IPS DF 6.9 (cell line): ENCODE results near the gene ADAMTS16.

ENCODE experiments used
- DNase-seq: peaks from one replicate; pipeline ENCODE4 v3.0.0-alpha.2; 2013; ENCODE audit warnings: low read depth, low spot score
- H3K27ac ChIP-seq: one replicate; pipeline ENCODE4 v1.5.1; 2013; ENCODE audit warnings: low read length, control low read depth
- H3K27me3 ChIP-seq: 2 replicates; pipeline ENCODE4 v1.6.1; 2013; ENCODE audit warnings: mild to moderate bottlenecking, low read length; ENCODE audit not compliant: control insufficient read depth, insufficient read depth
- H3K36me3 ChIP-seq: 2 replicates; pipeline ENCODE4 v1.6.1; 2013; ENCODE audit warnings: low read length; ENCODE audit not compliant: control insufficient read depth, insufficient read depth
- H3K4me1 ChIP-seq: 2 replicates; pipeline ENCODE4 v1.6.1; 2013; ENCODE audit warnings: low read length; ENCODE audit not compliant: control insufficient read depth, insufficient read depth
- H3K4me3 ChIP-seq: 2 replicates; pipeline ENCODE4 v1.5.1; 2013; ENCODE audit warnings: mild to moderate bottlenecking, low read length
- H3K9me3 ChIP-seq: 2 replicates; pipeline ENCODE4 v1.6.1; 2013; ENCODE audit warnings: low read length, inconsistent platforms; ENCODE audit not compliant: control insufficient read depth, insufficient read depth
- WGBS: extraction: QIAGEN DNeasy Blood & Tissue Kit; methylation state at CpG from one replicate; pipeline ENCODE4 v1.1.7; 2013; ENCODE audit warnings: mixed read lengths, missing lambda C conversion rate; ENCODE audit not compliant: insufficient read length, insufficient coverage; 5-methylcytosine and 5-hydroxymethylcytosine counted together

Gene ADAMTS16

DNA sequence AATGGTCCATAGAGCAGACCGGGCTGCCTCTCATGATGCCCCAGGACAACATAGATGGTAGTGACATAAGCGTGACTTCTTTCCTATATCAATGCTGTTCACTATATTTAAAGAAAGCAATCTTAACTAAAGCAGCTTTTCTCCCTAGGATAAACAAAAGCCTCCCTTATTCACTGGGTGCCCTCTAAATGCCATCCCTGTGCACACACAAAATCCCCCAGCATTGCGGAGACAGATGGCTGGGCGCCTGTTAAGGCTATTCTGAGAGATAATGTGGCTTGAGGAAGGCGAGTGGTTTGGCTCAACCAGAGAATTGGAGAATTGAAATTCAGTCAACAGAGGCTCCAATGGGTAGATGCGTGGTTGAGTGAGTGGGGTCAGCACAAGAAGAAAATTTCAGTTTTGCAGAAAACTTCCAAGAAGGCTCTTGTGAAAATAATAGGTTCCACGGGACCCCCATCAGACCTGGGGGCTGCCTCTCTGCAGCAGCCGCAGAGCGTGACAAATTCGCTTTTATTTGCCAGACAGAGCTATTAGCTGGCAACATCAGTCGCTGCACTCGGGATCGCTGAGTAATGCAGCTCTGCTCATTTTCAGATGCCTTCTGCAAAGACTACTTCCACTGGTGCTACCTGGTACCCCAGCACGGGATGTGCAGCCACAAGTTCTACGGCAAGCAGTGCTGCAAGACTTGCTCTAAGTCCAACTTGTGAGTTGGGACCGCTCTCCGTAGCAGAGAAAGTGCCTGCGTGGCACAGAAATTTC lies 178.5 kb downstream of the ADAMTS16 start:
- H3K4me3 ChIP-seq = no peak overlapping the region
- H3K36me3 ChIP-seq = no peaks in the 10 kb centered on the region
- WGBS = no CpG with 5 or more reads among the region's 18 CpGs
- no peaks in the 10 kb centered on the region for H3K4me1 ChIP-seq
- no peaks in the 10 kb centered on the region for H3K9me3 ChIP-seq
- no peak overlapping the region for H3K27ac ChIP-seq
- DNase-seq = no peak
- no peaks in the 10 kb centered on the region for H3K27me3 ChIP-seq

DNA sequence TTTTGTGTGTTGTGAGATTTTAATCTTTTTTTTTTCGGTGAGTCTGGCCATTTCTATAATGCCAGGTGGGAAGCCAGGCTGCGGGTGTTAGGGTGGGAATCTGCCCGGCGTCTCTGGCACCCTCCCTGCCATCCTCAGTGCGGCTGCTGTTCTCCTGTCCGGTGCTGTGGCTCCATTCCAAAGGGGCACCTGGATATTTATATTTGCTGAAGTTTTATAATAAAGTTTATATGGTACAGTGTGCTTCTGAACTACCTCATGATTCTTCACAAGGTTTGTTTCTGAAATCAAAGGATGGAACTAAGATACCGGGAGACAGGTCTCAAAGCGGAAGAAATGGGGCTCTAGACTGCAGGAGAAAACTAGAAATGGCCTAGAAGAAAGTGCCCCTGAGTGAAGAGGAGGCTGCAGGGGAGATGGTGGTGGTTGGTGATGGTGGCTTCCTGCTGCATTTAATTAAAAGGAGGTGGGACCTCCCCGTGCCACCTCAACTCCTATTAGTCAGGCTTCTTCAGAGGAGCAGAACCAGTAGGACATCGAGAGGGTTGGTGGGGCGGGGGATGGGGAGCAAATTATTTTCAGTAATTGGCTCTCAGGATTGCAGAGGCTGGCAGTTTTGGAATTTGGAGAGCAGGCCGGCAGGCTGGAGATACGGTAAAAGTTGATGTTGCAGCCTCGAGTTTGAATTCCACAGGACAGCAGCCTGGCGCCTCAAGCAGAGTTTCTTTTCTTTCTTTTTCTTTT lies 180.1 kb downstream of the ADAMTS16 start:
- WGBS = no CpG with 5 or more reads among the region's 15 CpGs
- Histone ChIP-seq H3K36me3 (no peaks in the 10 kb centered on the region), H3K27me3 (no peaks in the 10 kb centered on the region), H3K4me1 (no peaks in the 10 kb centered on the region), H3K9me3 (no peaks in the 10 kb centered on the region), H3K4me3 (no peak overlapping the region), H3K27ac (no peak overlapping the region)
- DNase-seq = no peak

DNA sequence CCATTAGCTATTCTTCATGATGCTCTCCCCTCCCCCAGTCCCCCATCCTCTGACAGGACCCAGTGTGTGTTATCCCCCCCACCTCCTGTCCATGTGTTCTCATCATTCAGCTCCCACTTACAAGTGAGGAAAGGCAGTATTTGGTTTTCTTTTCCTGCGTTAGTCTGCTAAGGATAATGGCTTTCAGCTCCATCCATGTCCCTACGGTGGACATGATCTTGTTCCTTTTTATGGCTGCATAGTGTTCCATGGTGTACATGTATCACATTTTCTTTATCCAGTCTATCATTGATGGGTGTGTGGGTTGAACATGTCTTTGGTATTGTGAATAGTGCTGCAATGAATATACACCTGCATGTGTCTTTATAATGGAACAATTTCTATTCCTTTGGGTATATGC lies 181.0 kb downstream of the ADAMTS16 start:
- H3K27ac ChIP-seq = no peak overlapping the region
- H3K4me3 ChIP-seq = no peak overlapping the region
- H3K4me1 ChIP-seq = peaks cover 3% of the 10 kb centered on the region; the same call in 1 of the 2 replicates
- WGBS = no CpG with 5 or more reads among the region's 2 CpGs
- H3K9me3 ChIP-seq = no peaks in the 10 kb centered on the region
- DNase-seq = no peak
- no peaks in the 10 kb centered on the region for H3K27me3 ChIP-seq
- no peaks in the 10 kb centered on the region for H3K36me3 ChIP-seq

DNA sequence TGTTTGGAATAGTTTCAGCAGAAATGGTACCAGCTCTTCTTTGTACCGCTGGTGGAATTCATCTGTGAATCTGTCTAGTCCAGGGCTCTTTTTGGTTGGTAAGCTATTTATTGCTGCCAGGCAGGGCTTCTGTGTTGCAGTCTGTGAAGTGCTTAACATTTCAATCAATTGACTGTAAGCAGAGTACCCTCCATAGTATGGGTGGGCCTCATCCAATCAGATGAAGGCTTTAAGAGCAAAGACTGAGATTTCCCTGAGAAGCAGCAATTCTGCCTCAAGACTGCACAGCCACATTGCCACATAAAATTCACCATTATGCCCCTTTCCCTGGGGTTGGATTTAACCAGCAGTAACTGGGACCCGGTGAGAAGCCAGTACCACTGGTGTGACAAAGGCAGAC lies 183.4 kb downstream of the ADAMTS16 start:
- H3K9me3 ChIP-seq = no peaks in the 10 kb centered on the region
- peaks cover 9% of the 10 kb centered on the region for H3K4me1 ChIP-seq
- no peaks in the 10 kb centered on the region for H3K27me3 ChIP-seq
- H3K36me3 ChIP-seq = no peaks in the 10 kb centered on the region
- no peak overlapping the region for H3K4me3 ChIP-seq
- no CpG with 5 or more reads among the region's 2 CpGs for WGBS
- DNase-seq = no peak
- no peak overlapping the region for H3K27ac ChIP-seq

GRCh38 chr5:5326115-5326758 lies 186.1 kb downstream of the ADAMTS16 start:
- no peak for DNase-seq
- Histone ChIP-seq H3K9me3 (no peaks in the 10 kb centered on the region), H3K27me3 (no peaks in the 10 kb centered on the region), H3K4me3 (no peak overlapping the region), H3K27ac (no peak overlapping the region), H3K4me1 (peaks cover 9% of the 10 kb centered on the region), H3K36me3 (no peaks in the 10 kb centered on the region)
- no CpG with 5 or more reads among the region's 9 CpGs for WGBS

DNA sequence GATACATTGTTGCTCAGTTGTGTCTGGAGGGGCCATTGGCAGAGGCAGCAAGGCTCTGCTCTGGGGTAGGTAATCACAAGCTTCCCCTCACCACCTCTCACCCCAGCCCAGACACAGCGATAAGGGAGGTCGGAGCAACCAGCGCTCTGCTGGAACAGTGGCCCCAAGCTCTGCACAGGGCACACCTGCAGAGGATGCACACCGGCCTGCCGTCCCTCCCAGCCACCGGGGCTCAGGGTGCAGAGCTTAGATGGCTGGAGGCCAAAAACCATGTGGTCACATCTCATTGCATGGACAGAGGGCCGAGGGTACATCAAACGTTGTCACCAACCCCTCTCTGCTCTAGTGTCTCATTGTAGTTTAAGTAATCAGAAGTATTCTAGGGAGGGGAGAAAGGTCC lies 187.0 kb downstream of the ADAMTS16 start:
- Histone ChIP-seq H3K27ac (no peak overlapping the region), H3K27me3 (no peaks in the 10 kb centered on the region), H3K4me3 (no peak overlapping the region), H3K4me1 (peaks cover 9% of the 10 kb centered on the region), H3K36me3 (no peaks in the 10 kb centered on the region), H3K9me3 (no peaks in the 10 kb centered on the region)
- DNase-seq = no peak
- WGBS = no CpG with 5 or more reads among the region's 8 CpGs

GRCh38 chr5:5330728-5331452 lies 190.8 kb downstream of the ADAMTS16 start:
- no peaks in the 10 kb centered on the region for H3K9me3 ChIP-seq
- no peak for DNase-seq
- no peak overlapping the region for H3K27ac ChIP-seq
- H3K36me3 ChIP-seq = no peaks in the 10 kb centered on the region
- H3K27me3 ChIP-seq = no peaks in the 10 kb centered on the region
- no peak overlapping the region for H3K4me3 ChIP-seq
- H3K4me1 ChIP-seq = peaks cover 7% of the 10 kb centered on the region; the same call in 1 of the 2 replicates
- WGBS = no CpG with 5 or more reads among the region's 4 CpGs

DNA sequence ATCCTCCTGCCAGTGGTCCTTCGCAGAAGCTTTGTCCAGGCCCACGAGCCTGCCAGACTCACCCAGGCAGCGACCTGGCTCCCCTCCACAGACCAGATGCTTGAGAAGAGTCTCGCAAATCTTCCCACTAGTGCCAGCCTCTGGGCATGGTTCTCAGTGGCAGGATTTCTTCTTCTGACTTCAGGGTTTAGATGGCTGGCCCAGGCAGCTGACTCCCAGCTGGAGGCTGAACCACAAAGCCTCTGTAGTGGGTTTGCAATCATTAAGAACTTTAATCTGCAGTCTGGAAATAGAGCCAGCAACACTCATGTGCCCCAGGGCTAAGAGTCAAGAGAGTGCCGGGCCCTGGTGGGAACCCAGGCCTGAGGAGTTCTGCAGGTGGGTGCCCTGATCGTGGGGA lies 191.7 kb downstream of the ADAMTS16 start:
- no peak for DNase-seq
- H3K9me3 ChIP-seq = no peaks in the 10 kb centered on the region
- no peaks in the 10 kb centered on the region for H3K4me1 ChIP-seq
- H3K27ac ChIP-seq = no peak overlapping the region
- no CpG with 5 or more reads among the region's 6 CpGs for WGBS
- H3K36me3 ChIP-seq = no peaks in the 10 kb centered on the region
- H3K27me3 ChIP-seq = no peaks in the 10 kb centered on the region
- no peak overlapping the region for H3K4me3 ChIP-seq

GRCh38 chr5:5332287-5332686 lies 192.2 kb downstream of the ADAMTS16 start:
- DNase-seq = no peak
- WGBS = no CpG with 5 or more reads among the region's 4 CpGs
- Histone ChIP-seq H3K27me3 (no peaks in the 10 kb centered on the region), H3K9me3 (no peaks in the 10 kb centered on the region), H3K4me1 (no peaks in the 10 kb centered on the region), H3K4me3 (no peak overlapping the region), H3K27ac (no peak overlapping the region), H3K36me3 (no peaks in the 10 kb centered on the region)

GRCh38 chr5:5335107-5335506 lies 195.0 kb downstream of the ADAMTS16 start:
- no peaks in the 10 kb centered on the region for H3K9me3 ChIP-seq
- H3K27ac ChIP-seq = no peak overlapping the region
- H3K4me1 ChIP-seq = peaks cover under 1% of the 10 kb centered on the region
- no peaks in the 10 kb centered on the region for H3K36me3 ChIP-seq
- no peaks in the 10 kb centered on the region for H3K27me3 ChIP-seq
- no peak for DNase-seq
- no peak overlapping the region for H3K4me3 ChIP-seq
